ENCODE results near the gene STAB2. TPM values are rescaled to one million over a fixed set of nuclear protein-coding genes. Genes with fewer than 3 reads are reported as not detected.

The STAB2 gene
- total and polyA plus RNA-seq, 2 of the 8 experiments (the other 6 are each of a cell fraction or from before 2014, with no cell fraction given) = not detected

DNA sequence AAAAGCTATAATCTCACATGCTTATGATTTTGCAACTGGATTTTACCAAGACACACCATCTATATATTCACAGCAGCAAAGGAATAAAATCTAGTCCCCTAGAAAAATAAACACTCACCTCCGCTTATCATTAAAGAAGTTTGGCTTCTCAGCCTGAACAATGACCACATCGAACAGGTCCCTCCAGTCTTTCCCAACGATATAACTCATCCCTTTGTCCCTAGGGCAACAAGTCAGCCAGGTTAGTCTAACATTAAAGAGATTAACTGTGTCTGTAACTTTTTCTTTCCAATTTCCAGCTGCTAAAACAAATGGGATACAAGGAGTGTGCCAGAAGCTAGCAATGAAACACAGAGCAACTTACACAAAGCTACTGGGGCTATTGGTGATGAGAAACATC, 206.0 kb downstream of the STAB2 start (continued):
- TF ChIP-seq NANOG (IDR thresholded peaks at IDR 0.05; ENCODE audit: insufficient read depth, low read depth, low read length, poor library complexity, severe bottlenecking) = no peak
- TF ChIP-seq HDAC6 (IDR thresholded peaks at IDR 0.05; ENCODE audit: low read depth, low read length) = no peak
- TF ChIP-seq YY1 (IDR thresholded peaks at IDR 0.05; ENCODE audit: low read depth, low read length) = no peak
- TF ChIP-seq GABPA (IDR thresholded peaks at IDR 0.05; ENCODE audit: borderline replicate concordance, insufficient read depth, low read length) = no peak
- TF ChIP-seq, protein P1, sequence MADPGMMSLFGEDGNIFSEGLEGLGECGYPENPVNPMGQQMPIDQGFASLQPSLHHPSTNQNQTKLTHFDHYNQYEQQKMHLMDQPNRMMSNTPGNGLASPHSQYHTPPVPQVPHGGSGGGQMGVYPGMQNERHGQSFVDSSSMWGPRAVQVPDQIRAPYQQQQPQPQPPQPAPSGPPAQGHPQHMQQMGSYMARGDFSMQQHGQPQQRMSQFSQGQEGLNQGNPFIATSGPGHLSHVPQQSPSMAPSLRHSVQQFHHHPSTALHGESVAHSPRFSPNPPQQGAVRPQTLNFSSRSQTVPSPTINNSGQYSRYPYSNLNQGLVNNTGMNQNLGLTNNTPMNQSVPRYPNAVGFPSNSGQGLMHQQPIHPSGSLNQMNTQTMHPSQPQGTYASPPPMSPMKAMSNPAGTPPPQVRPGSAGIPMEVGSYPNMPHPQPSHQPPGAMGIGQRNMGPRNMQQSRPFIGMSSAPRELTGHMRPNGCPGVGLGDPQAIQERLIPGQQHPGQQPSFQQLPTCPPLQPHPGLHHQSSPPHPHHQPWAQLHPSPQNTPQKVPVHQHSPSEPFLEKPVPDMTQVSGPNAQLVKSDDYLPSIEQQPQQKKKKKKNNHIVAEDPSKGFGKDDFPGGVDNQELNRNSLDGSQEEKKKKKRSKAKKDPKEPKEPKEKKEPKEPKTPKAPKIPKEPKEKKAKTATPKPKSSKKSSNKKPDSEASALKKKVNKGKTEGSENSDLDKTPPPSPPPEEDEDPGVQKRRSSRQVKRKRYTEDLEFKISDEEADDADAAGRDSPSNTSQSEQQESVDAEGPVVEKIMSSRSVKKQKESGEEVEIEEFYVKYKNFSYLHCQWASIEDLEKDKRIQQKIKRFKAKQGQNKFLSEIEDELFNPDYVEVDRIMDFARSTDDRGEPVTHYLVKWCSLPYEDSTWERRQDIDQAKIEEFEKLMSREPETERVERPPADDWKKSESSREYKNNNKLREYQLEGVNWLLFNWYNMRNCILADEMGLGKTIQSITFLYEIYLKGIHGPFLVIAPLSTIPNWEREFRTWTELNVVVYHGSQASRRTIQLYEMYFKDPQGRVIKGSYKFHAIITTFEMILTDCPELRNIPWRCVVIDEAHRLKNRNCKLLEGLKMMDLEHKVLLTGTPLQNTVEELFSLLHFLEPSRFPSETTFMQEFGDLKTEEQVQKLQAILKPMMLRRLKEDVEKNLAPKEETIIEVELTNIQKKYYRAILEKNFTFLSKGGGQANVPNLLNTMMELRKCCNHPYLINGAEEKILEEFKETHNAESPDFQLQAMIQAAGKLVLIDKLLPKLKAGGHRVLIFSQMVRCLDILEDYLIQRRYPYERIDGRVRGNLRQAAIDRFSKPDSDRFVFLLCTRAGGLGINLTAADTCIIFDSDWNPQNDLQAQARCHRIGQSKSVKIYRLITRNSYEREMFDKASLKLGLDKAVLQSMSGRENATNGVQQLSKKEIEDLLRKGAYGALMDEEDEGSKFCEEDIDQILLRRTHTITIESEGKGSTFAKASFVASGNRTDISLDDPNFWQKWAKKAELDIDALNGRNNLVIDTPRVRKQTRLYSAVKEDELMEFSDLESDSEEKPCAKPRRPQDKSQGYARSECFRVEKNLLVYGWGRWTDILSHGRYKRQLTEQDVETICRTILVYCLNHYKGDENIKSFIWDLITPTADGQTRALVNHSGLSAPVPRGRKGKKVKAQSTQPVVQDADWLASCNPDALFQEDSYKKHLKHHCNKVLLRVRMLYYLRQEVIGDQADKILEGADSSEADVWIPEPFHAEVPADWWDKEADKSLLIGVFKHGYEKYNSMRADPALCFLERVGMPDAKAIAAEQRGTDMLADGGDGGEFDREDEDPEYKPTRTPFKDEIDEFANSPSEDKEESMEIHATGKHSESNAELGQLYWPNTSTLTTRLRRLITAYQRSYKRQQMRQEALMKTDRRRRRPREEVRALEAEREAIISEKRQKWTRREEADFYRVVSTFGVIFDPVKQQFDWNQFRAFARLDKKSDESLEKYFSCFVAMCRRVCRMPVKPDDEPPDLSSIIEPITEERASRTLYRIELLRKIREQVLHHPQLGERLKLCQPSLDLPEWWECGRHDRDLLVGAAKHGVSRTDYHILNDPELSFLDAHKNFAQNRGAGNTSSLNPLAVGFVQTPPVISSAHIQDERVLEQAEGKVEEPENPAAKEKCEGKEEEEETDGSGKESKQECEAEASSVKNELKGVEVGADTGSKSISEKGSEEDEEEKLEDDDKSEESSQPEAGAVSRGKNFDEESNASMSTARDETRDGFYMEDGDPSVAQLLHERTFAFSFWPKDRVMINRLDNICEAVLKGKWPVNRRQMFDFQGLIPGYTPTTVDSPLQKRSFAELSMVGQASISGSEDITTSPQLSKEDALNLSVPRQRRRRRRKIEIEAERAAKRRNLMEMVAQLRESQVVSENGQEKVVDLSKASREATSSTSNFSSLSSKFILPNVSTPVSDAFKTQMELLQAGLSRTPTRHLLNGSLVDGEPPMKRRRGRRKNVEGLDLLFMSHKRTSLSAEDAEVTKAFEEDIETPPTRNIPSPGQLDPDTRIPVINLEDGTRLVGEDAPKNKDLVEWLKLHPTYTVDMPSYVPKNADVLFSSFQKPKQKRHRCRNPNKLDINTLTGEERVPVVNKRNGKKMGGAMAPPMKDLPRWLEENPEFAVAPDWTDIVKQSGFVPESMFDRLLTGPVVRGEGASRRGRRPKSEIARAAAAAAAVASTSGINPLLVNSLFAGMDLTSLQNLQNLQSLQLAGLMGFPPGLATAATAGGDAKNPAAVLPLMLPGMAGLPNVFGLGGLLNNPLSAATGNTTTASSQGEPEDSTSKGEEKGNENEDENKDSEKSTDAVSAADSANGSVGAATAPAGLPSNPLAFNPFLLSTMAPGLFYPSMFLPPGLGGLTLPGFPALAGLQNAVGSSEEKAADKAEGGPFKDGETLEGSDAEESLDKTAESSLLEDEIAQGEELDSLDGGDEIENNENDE (IDR thresholded peaks at IDR 0.05; ENCODE audit: insufficient replicate concordance, low read length) = no peak
- no peak for TF ChIP-seq TEAD4 (IDR thresholded peaks at IDR 0.05; ENCODE audit: low read depth, low read length)
- no peak for TF ChIP-seq KDM4A (IDR thresholded peaks at IDR 0.05; ENCODE audit: low read depth, low read length, severe bottlenecking)
